HepG2 (cell line): Measurements from ENCODE around the gene C19orf33. TPM values are rescaled to one million over a fixed set of nuclear protein-coding genes. Genes with fewer than 3 reads are reported as not detected.
A peak's percentile ranks its signal among the peaks of the same experiment; 100 is the strongest.

ENCODE experiments used
- ATAC-seq: fragments of 200-7000 bp; cut with Tn5 transposase; 3 replicates; pipeline ENCODE4 v1.9.1; 2020; ENCODE audit warnings: mild to moderate bottlenecking, moderate library complexity
- BruUV-seq: library from RNA; stranded (reverse); fragments of 400-500 nt; replicated peaks from 2 replicates; lab custom pipeline; 2021; lab: Mats Ljungman, UMichigan
- CTCF ChIA-PET: fragments of 300-600 bp; formaldehyde crosslinking; extraction: SDS; loops from one replicate; lab custom pipeline; 2021; ENCODE audit warnings: low total read pairs, inconsistent platforms, low intra/inter-chr PET ratio; lab: Yijun Ruan, JAX
- POLR2A ChIA-PET: fragments of 350-600 bp; sonication (Branson Sonifier 250); formaldehyde crosslinking; loops from one replicate; lab custom pipeline; 2020; ENCODE audit warnings: antibody characterized with exemption, inconsistent platforms; lab: Yijun Ruan, JAX
- DNase-seq: peaks from one replicate; pipeline ENCODE4 v3.0.0-alpha.2; 2015; ENCODE audit warnings: low spot score
- FAIRE-seq: peaks from 3 replicates; lab custom pipeline; 2011; peaks lifted over from hg19 to GRCh38; lab: Jason Lieb, UNC
- H2AFZ ChIP-seq: one replicate; pipeline ENCODE4 v1.6.1; 2011; ENCODE audit warnings: low read length, inconsistent platforms
- H3K27ac ChIP-seq: fragments of 300-600 bp; 3 replicates; pipeline ENCODE4 v1.8.0; 2011; ENCODE audit warnings: mixed run types, mild to moderate bottlenecking, mixed read lengths, low read length, inconsistent platforms; ENCODE audit not compliant: insufficient read depth; ENCODE audit errors: extremely low read length
- H3K27me3 ChIP-seq, 2 experiments: fragments of 200-600 bp in 1 of 2; 2 replicates in 1 of 2; 3 replicates in 1 of 2; pipeline versions ENCODE4 v1.6.0 to v1.8.0; 2011; ENCODE audit warnings: low read length in 2 of 2, mild to moderate bottlenecking in 2 of 2, moderate library complexity in 2 of 2, inconsistent platforms in 1 of 2; ENCODE audit not compliant: insufficient read depth in 2 of 2, control insufficient read depth in 1 of 2
- H3K36me3 ChIP-seq, 2 experiments: fragments of 200-600 bp in 1 of 2; replicated peaks in 1 of 2; 2 replicates in 1 of 2; 3 replicates in 1 of 2; pipeline versions ENCODE4 v1.5.1 to v1.8.0; 2011; ENCODE audit warnings: low read length in 2 of 2, inconsistent platforms in 1 of 2; ENCODE audit not compliant: insufficient read depth in 2 of 2, control insufficient read depth in 1 of 2
- H3K4me1 ChIP-seq: 2 replicates; pipeline ENCODE4 v1.5.1; 2012; ENCODE audit warnings: low read length, inconsistent platforms; ENCODE audit not compliant: insufficient read depth
- H3K4me2 ChIP-seq: 2 replicates; pipeline ENCODE4 v1.6.0; 2011; ENCODE audit warnings: low read depth, low read length, inconsistent platforms
- H3K4me3 ChIP-seq, 3 experiments: fragments of 200-600 bp in 1 of 3; sonication (generic), shearing (Covaris generic) in 1 of 3; replicated peaks in 1 of 3; 2 replicates each; pipeline ENCODE4 v1.5.1; 2011 to 2016; ENCODE audit warnings: low read length in 3 of 3, inconsistent platforms in 2 of 3, low read depth in 2 of 3, mild to moderate bottlenecking in 2 of 3, control low read depth in 1 of 3, mixed read lengths in 1 of 3; ENCODE audit not compliant: insufficient read depth in 1 of 3
- H3K79me2 ChIP-seq: one replicate; pipeline ENCODE4 v1.6.1; 2011; ENCODE audit warnings: low read length, inconsistent platforms; ENCODE audit not compliant: insufficient read depth
- H3K9ac ChIP-seq: 2 replicates; pipeline ENCODE4 v1.6.0; 2011; ENCODE audit warnings: mild to moderate bottlenecking, low read depth, low read length, inconsistent platforms; ENCODE audit not compliant: insufficient read depth
- H3K9me3 ChIP-seq: 2 replicates; pipeline ENCODE4 v1.5.1; 2012; ENCODE audit warnings: mild to moderate bottlenecking, low read length
- H4K20me1 ChIP-seq: 2 replicates; pipeline ENCODE4 v1.6.0; 2011; ENCODE audit warnings: inconsistent platforms, mild to moderate bottlenecking, low read length, moderate library complexity; ENCODE audit not compliant: insufficient read depth
- ADNP ChIP-seq: sonication (generic); formaldehyde crosslinking; IDR thresholded peaks from 2 replicates; pipeline ENCODE4 v1.4.0; 2020; ENCODE audit warnings: missing genetic modification reagents
- AKAP8 ChIP-seq: sonication (generic); formaldehyde crosslinking; IDR thresholded peaks from 2 replicates; pipeline ENCODE4 v1.5.1; 2020; ENCODE audit warnings: mild to moderate bottlenecking, missing genetic modification reagents
- ATF1 ChIP-seq: IDR thresholded peaks from 2 replicates; pipeline ENCODE4 v1.6.1; 2016; ENCODE audit warnings: mild to moderate bottlenecking, control low read depth
- EHMT2 ChIP-seq: fragments of 200-600 bp; sonication (generic); IDR thresholded peaks from 2 replicates; pipeline ENCODE4 v1.7.0; 2017; ENCODE audit warnings: antibody characterized with exemption, low read depth, low read length, borderline replicate concordance
- GABPA ChIP-seq, 2 experiments: IDR thresholded peaks; 2 replicates each; pipeline ENCODE4 v1.6.1; 2011 to 2016; ENCODE audit warnings: low read depth in 2 of 2, low read length in 1 of 2, missing biosample characterization in 1 of 2, missing genetic modification characterization in 1 of 2
- GATAD1 ChIP-seq: IDR thresholded peaks from 2 replicates; pipeline ENCODE4 v1.6.1; 2016; ENCODE audit warnings: missing genetic modification reagents, missing compliant biosample characterization
- HDAC2 ChIP-seq: sonication (generic); formaldehyde crosslinking; IDR thresholded peaks from 2 replicates; pipeline ENCODE4 v1.4.0; 2020; ENCODE audit warnings: missing genetic modification reagents
- IRF1 ChIP-seq: sonication (generic); formaldehyde crosslinking; IDR thresholded peaks from 2 replicates; pipeline ENCODE4 v1.4.0; 2020; ENCODE audit warnings: low read depth, mild to moderate bottlenecking, missing genetic modification reagents
- JARID2 ChIP-seq: sonication (generic); formaldehyde crosslinking; IDR thresholded peaks from 2 replicates; pipeline ENCODE4 v1.8.1; 2023; ENCODE audit warnings: missing genetic modification reagents, inconsistent platforms; ENCODE audit not compliant: insufficient replicate concordance
- KDM4B ChIP-seq: sonication (generic); formaldehyde crosslinking; IDR thresholded peaks from 2 replicates; pipeline ENCODE4 v1.4.0; 2020; ENCODE audit warnings: missing genetic modification reagents
- MED8 ChIP-seq: sonication (generic); formaldehyde crosslinking; IDR thresholded peaks from 2 replicates; pipeline ENCODE4 v1.8.1; 2023; ENCODE audit warnings: mild to moderate bottlenecking, missing genetic modification reagents; ENCODE audit not compliant: insufficient replicate concordance
- NPAS2 ChIP-seq: sonication (generic); formaldehyde crosslinking; IDR thresholded peaks from 2 replicates; pipeline ENCODE4 v1.8.0; 2022; ENCODE audit warnings: mild to moderate bottlenecking, missing genetic modification reagents, borderline replicate concordance
- POLR2AphosphoS2 ChIP-seq: IDR thresholded peaks from 2 replicates; pipeline ENCODE4 v1.6.1; 2011; ENCODE audit warnings: low read depth, low read length, improper control_type of control experiment
- RFX3 ChIP-seq: IDR thresholded peaks from 2 replicates; pipeline ENCODE4 v1.6.1; 2016; ENCODE audit warnings: missing biosample characterization, missing genetic modification reagents
- RXRA ChIP-seq: sonication (generic); formaldehyde crosslinking; IDR thresholded peaks from 2 replicates; pipeline ENCODE4 v1.5.1; 2020; ENCODE audit warnings: missing genetic modification reagents
- TBP ChIP-seq: sonication (generic); formaldehyde crosslinking; IDR thresholded peaks from 2 replicates; pipeline ENCODE4 v1.5.0; 2020; ENCODE audit warnings: missing genetic modification reagents
- U2AF1 ChIP-seq: fragments of 200-400 bp; formaldehyde crosslinking; optimal IDR thresholded peaks from 2 replicates; pipeline ENCODE3; 2017; ENCODE audit warnings: mild to moderate bottlenecking, low read depth, low read length
- YEATS4 ChIP-seq: sonication (generic); formaldehyde crosslinking; IDR thresholded peaks from 2 replicates; pipeline ENCODE4 v1.4.0; 2020; ENCODE audit warnings: missing genetic modification reagents, borderline replicate concordance
- ZNF138 ChIP-seq: sonication (generic); formaldehyde crosslinking; IDR thresholded peaks from 2 replicates; pipeline ENCODE4 v1.5.0; 2020; ENCODE audit warnings: mild to moderate bottlenecking, low read depth, missing genetic modification reagents
- ZNF34 ChIP-seq: sonication (generic); formaldehyde crosslinking; IDR thresholded peaks from 2 replicates; pipeline ENCODE4 v1.4.0; 2020; ENCODE audit warnings: mild to moderate bottlenecking, missing genetic modification reagents, borderline replicate concordance
- ZNF547 ChIP-seq: sonication (generic); formaldehyde crosslinking; IDR thresholded peaks from 2 replicates; pipeline ENCODE4 v1.5.1; 2020; ENCODE audit warnings: mild to moderate bottlenecking, missing genetic modification reagents
- ZNF781 ChIP-seq: sonication (generic); formaldehyde crosslinking; IDR thresholded peaks from 2 replicates; pipeline ENCODE4 v1.5.1; 2020; ENCODE audit warnings: borderline replicate concordance, mild to moderate bottlenecking, missing genetic modification reagents; ENCODE audit errors: not compliant biosample characterization
- ZNF879 ChIP-seq: sonication (generic); formaldehyde crosslinking; IDR thresholded peaks from 2 replicates; pipeline ENCODE4 v1.8.1; 2023; ENCODE audit warnings: missing genetic modification reagents
- ZSCAN31 ChIP-seq: sonication (generic); formaldehyde crosslinking; IDR thresholded peaks from 2 replicates; pipeline ENCODE4 v1.5.0; 2020; ENCODE audit warnings: low read depth, mild to moderate bottlenecking, missing genetic modification reagents
- ZSCAN9 ChIP-seq: IDR thresholded peaks from 2 replicates; pipeline ENCODE4 v1.6.1; 2016; ENCODE audit warnings: borderline replicate concordance
- WGBS: methylation state at CpG from one replicate; pipeline ENCODE4 v1.1.6; 2017; ENCODE audit warnings: low lambda C conversion rate; 5-methylcytosine and 5-hydroxymethylcytosine counted together
- in situ Hi-C: cut with HindIII; loops from 2 replicates; pipeline ENCODE4 v1.10.0; 2017; ENCODE audit warnings: low pct_unique_long_range_greater_than_20kb; ENCODE audit not compliant: extremely low pct_ligation_motif_present
- intact Hi-C: fragments of 100-400 bp; cut with micrococcal nuclease; formaldehyde crosslinking; loops from one replicate; pipeline ENCODE4 v1.10.0; 2022; ENCODE audit not compliant: unreplicated experiment
- polyA plus RNA-seq, 8 experiments: library from polyadenylated mRNA; depleted of rRNA in 3 of 8; stranded (reverse) in 7 of 8; unstranded in 1 of 8; fragments of >200 nt; fragmentation: Illumina TruSeq in 4 of 8; extraction: Trizol in 4 of 8; gene quantifications; 2 replicates each; pipeline versions ENCODE4 v1.2.1 to v1.2.3, GENCODE V29; 2011 to 2016; ENCODE audit warnings: low read depth in 4 of 8, missing spikeins in 1 of 8, mixed read lengths in 1 of 8; ENCODE audit not compliant: insufficient read depth in 1 of 8
- total RNA-seq, 5 experiments: library from RNA; depleted of rRNA; stranded (reverse); fragments of >200 nt; fragmentation: Illumina TruSeq; extraction: Trizol; gene quantifications; 2 replicates each; pipeline ENCODE4 v1.2.3, GENCODE V29; 2016; ENCODE audit warnings: low read depth in 1 of 5
- TF ChIP-seq, protein P1 (sequence below): sonication (generic); formaldehyde crosslinking; IDR thresholded peaks from 2 replicates; pipeline ENCODE4 v1.5.0; 2020; ENCODE audit warnings: missing genetic modification reagents

C19orf33 gene
- total and polyA plus RNA-seq, 2 of the 13 experiments (the other 11 are each of a cell fraction or from before 2014, with no cell fraction given), result 2.5 to 3.3 TPM

DNA sequence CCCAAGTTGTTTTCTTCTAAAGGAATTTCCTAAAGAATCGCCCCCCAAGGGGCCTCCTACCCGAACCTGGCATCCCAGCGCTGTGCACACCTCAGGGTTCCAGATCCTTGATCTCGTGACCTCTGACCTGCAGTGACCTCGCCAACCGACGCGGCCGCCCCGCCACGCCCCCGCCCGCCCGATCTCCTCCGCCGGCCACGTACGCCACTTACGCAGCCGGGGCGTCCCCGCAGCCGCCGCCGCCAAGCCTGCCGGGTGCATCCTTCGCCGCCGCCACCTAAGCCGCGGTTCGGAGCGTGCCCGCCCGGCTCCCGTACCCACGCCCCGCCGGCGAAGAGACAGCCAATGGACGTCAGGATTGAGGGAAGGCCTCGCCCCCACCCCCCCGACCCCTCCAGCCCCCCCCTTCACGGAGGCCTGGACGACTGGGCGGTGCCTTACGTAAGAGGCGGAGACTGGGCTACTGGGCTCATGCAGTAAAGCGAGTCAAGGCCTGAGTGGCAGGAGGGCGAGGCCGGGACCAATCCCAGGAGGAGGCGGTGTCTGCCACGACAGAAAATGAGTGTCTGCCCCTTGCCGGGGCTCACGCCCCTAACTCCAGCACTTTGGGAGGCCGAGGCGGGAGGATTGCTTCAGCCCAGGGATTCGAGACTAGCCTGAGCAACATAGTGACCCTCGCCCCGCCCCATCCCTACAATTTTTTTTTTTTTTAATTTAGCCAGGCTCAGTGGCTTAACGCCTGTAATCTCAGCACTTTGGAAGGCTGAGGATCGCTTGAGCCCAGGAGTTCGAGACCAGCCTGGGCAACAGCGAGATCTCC, 11.8 kb downstream of the C19orf33 start, which contains the start of gene YIF1B:
Gene YIF1B, minus strand, starts transcription at position 291 of the 820 bp plus-strand sequence. Its CDS starts 30 bp downstream, at position 261.
- Histone ChIP-seq H3K4me3 (peak within 1 kb of the TSS; percentile 66 to 91 (median 84)), H3K27ac (peak within 1 kb of the TSS; percentile 65), H3K27me3 (peaks cover 4 to 29% of the 10 kb centered on the region in 2 experiments), H3K79me2 (peaks cover 4% of the 10 kb centered on the region), H3K9ac (peak within 1 kb of the TSS; percentile 75), H3K4me1 (peaks cover 27% of the 10 kb centered on the region), H2AFZ (peak within 1 kb of the TSS; percentile 36), H3K4me2 (peak within 1 kb of the TSS; percentile 97), H3K36me3 (no peaks in the 10 kb centered on the region), H3K9me3 (no peaks in the 10 kb centered on the region), H4K20me1 (no peaks in the 10 kb centered on the region)
- FAIRE-seq (peak; percentile 56), ATAC-seq (peak; percentile 92), DNase-seq (peak; percentile 93)
- intact Hi-C loops, result no loop called here
- in situ Hi-C loops, result no loop called here
- ChIA-PET POLR2A (no interaction called here), CTCF (no interaction called here)
- WGBS, result under 1% methylated on average over 50 of the region's 64 CpGs
- BruUV-seq, result no TSS peak
- TF ChIP-seq AKAP8 (no peak), NPAS2 (CRISPR knock-in tag) (no peak), RXRA (peak; percentile 62), YEATS4 (CRISPR knock-in tag) (peak; percentile 15; the same call in 1 of the 2 replicates), ZNF547 (no peak), IRF1 (CRISPR knock-in tag) (no peak), KDM4B (CRISPR knock-in tag) (no peak), TBP (CRISPR knock-in tag) (no peak), U2AF1 (no peak), POLR2AphosphoS2 (no peak), GATAD1 (CRISPR knock-in tag) (peak; percentile 16), ZNF879 (no peak), ZNF781 (CRISPR knock-in tag) (no peak), ZNF34 (no peak), ZNF138 (CRISPR knock-in tag) (no peak), MED8 (CRISPR knock-in tag) (no peak), ZSCAN31 (CRISPR knock-in tag) (no peak), EHMT2 (no peak), HDAC2 (CRISPR knock-in tag) (no peak; the same call in 1 of the 2 replicates), ZSCAN9 (CRISPR knock-in tag) (no peak), ATF1 (CRISPR knock-in tag) (no peak), JARID2 (CRISPR knock-in tag) (no peak), GABPA (IDR thresholded peaks at IDR 0.05; ENCODE audit: low read depth, low read length) (no peak), GABPA (CRISPR knock-in tag; IDR thresholded peaks at IDR 0.05; ENCODE audit: low read depth) (no peak), RFX3 (no peak), ADNP (CRISPR knock-in tag) (no peak)
- TF ChIP-seq, protein P1, sequence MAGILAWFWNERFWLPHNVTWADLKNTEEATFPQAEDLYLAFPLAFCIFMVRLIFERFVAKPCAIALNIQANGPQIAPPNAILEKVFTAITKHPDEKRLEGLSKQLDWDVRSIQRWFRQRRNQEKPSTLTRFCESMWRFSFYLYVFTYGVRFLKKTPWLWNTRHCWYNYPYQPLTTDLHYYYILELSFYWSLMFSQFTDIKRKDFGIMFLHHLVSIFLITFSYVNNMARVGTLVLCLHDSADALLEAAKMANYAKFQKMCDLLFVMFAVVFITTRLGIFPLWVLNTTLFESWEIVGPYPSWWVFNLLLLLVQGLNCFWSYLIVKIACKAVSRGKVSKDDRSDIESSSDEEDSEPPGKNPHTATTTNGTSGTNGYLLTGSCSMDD (CRISPR knock-in tag), result no peak
